Temporal lobe (tissue), 2 donors: ENCODE measurements around the gene C12orf50. TPM values are rescaled to one million over a fixed set of nuclear protein-coding genes. Genes with fewer than 3 reads are reported as not detected.

ENCODE experiments used
- small RNA-seq: library from RNA; depleted of rRNA; stranded (forward); fragments of <200 nt; gene quantifications from one replicate; pipeline ENCODE3, GENCODE V24; 2014; ENCODE audit warnings: low replicate concordance
- total RNA-seq: library from RNA; depleted of rRNA; stranded (reverse); fragments of >200 nt; gene quantifications from one replicate; pipeline ENCODE4 v1.2.3, GENCODE V29; 2014

Gene C12orf50
- total RNA-seq, 1 donor from 2014 or later: not detected

Small RNA genes within 50 kb of the gene (small RNA-seq; reads per million reads assigned to genes)
- gene RNA5SP364: not detected

Other genes with a start within 250 kb of the C12orf50 start
- 36.9 TPM for gene CEP290, start 112.7 kb upstream of the C12orf50 start, total RNA-seq
- 15.0 TPM for gene TMTC3, start 112.9 kb upstream of the C12orf50 start, total RNA-seq